Activated CD8-positive, alpha-beta memory T cell treated with anti-CD3 and anti-CD28 coated beads, Interleukin-2, amount 50 U/mL, for 24 hours (primary cell): ENCODE results near the gene MTLN.
"Not testable (repeated sequence)": the region's sequence is repeated elsewhere in the genome, so short reads cannot be mapped to it uniquely, and the experiment has no call there.

Source experiments
- DNase-seq: peaks from one replicate; pipeline ENCODE4 v3.0.0-alpha.2; 2020; ENCODE audit errors: extremely low read depth

The MTLN gene, protein sequence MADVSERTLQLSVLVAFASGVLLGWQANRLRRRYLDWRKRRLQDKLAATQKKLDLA

DNA sequence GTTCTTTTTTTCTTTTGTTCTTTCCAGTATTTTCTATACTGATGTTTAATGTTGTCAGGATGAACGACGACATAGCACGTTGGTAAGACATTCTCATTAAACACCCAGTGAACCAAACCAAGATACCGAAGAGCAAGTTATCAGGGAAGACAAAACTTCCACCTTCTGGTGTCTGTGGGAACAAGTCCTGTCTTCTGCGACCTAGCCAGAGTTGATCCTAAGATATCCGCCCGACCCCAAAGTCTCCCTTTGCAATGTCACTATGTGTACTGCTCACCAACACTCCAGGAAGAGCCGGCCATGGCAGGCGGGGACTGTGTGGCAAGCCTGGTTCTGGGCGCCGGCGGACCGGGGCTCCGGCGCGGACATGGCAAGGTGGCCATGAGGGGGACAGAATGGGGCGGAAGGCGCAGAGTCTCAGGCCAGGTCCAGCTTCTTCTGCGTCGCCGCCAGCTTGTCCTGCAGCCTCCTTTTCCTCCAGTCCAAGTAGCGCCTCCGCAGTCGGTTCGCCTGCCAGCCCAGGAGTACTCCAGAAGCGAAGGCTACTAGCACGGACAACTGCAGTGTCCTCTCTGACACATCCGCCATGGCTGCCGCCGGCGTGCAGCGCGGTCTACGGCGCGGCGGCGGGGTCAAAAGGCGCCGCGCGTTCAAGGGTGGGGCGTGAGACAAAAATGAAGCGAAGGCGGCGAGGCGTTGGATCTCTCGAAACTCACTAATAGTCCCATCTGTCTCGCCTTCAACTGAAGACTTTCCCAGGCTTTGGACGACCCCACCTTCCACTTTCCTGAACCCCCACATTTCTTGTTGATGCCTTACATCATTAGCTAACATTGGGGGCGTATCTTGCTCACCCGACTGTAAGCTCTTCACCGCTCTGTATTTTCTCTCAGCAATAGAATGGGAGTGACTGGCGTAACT is at the start of gene MTLN:
Gene MTLN, minus strand, starts transcription at position 610 of the 921 bp plus-strand sequence. Its CDS starts 22 bp downstream, at position 588.
- no peak for DNase-seq

DNA sequence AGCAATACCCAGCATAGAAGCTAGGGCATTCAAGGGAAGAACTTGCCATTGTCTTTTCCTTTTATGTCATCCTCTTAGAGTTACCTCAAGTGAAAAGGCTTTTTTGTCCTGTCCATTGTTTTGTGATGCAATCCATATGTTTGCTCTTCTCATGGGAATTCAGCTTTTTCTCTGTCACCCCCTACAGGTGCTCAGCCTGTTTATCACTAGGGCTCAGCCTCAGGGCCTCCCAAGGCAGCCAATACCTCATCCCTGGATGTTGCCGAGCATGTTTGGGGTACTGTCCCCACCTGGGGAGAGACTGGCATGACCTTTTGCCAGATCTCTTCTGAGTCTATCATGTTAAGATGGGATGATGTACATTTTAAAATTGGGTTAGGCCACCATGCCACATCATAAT is 49.6 kb upstream of the MTLN start:
- DNase-seq, result not testable (repeated sequence)

DNA sequence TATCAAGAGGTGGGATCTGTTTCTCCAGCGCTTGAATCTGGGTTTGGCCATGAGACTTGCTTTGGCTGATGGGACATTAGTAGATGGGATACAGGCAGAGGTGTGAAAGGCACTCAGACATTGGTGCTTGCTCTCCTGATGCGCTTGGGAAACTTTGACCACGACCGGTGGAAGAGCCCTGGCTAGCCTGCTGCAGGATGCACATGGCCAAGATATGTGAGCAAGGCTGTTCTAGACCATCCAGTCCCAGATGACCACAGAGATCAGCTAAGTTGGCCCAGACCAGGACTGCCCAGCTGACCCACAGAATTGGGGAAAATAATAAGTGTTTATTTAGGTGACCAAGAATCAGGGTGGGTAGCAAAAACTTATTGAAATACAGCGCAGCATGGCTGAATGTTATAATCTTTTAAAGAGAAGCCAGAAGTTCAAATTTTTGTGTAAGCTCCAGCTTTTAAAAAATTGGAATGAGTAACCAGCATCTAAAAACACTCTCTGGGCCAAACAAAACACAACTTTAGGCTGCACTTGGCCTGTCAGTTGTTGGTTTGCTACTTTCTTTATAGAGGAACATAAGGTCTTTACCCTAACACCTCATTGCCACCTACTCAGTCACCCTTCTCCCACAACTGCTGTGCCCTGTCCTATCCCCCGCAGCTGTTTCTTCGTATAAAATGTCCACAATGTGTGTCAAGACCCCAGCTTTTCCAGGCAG is 35.9 kb upstream of the MTLN start:
- not testable (repeated sequence) for DNase-seq

DNA sequence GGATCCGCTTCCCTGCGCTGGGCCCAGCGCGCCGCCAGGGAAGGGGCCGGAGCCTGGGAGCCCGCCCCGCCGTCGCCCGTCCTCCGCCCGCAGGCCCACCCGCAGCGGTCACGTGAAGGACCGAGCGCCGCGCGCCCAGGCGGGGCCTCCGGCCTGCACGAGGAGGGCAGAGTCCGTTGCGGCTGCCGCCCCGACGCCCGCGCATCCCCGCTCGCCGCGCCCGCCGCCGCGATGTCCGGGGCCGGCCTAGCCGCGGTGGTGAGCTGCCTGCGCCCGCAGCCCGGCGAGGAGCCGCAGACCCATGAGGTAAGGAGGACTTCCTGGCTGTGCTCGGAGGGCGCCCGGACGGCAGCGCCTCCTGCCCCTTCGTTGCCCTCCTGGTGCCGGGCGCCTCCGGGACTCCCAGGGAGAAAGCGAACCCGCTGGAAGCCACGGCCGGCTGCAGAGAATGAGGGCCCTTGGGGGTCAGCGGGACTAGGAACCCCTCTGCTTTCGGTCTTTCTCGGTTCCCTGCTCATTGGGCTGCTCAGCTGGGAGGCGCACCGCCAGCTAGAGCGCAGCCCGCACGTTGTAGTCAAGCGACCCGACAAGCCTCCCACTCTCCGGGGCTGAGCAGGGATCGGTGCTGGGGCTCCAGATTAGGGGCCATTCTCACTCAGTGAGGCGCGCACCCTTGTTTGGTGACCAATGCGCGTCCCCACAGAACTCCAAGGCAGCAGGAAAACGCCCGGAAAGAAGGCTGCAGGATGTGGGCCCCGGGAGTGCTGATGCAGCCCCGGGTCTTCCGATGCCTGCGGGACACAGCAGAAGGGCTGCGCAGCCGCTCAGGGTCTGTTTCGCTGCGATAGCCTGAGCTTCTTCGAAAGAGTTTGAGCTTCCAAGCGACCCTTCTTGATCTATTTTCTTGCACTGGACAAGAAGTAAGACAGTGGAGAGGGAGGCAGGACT is 33.4 kb upstream of the MTLN start:
- not testable (repeated sequence) for DNase-seq

- DNase-seq, result not testable (repeated sequence)
Measured at GRCh38 chr2:110243283-110243682, 30.9 kb upstream of the MTLN start.

GRCh38 chr2:110234514-110234913 is 22.2 kb upstream of the MTLN start:
- not testable (repeated sequence) for DNase-seq

GRCh38 chr2:110229886-110230285 is 17.5 kb upstream of the MTLN start:
- DNase-seq, result not testable (repeated sequence)

DNA sequence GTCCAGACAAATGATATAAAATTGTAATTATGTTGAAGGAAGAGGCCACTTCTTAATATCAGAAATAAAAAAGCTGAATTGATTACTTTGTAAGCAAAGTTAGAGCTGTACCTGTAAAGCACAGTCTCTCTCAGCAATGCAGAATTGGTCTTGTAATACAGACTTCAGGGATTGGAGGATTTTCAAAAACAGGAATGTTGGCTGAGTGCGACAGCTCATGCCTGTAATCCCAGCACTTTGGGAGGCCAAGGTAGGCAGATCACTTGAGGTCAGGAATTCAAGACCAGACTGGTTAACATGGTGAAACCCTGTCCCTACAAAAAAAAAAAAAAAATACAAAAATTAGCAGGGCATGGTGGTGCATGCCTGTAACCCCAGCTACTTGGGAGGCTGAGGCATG is 10.3 kb upstream of the MTLN start:
- DNase-seq, result not testable (repeated sequence)

- DNase-seq, result no peak
Measured at GRCh38 chr2:110221938-110222337, 9.6 kb upstream of the MTLN start.

GRCh38 chr2:110220190-110220564 is 7.8 kb upstream of the MTLN start:
- no peak for DNase-seq

DNA sequence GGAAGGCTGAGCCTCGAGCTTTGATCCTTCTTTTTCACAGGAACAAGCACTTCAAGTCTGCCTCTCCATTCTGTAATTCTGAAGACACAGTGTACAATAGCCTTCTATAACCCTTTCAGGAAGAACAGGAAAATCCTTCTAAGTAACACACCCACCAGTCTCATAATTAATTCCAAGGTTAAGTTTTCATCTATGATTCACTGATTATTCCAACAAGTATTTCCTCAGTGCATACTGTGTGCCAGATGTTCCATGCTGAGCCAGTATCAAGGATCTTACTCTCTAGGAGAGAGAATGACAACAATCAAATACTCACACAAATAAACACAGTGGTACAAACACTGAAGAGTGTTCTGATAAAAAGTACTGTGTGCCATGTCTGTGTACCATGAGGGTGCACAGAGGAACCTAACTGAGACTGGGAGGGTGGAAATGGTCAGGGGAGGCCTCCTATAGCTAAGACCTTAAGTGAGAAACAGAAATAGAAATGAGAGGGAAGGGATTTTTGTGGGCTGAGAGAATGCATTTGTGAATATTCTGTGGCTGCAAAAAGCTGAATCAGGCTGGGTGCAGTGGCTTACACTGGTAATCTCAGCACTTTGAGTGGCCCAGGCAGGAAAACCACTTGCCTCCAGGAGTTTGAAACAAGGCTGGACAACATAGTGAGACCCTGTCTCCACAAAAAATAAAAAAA is 7.3 kb upstream of the MTLN start:
- no peak for DNase-seq

- DNase-seq, result not testable (repeated sequence)
Measured at GRCh38 chr2:110218889-110219288, 6.5 kb upstream of the MTLN start.

GRCh38 chr2:110216803-110217202 is 4.5 kb upstream of the MTLN start:
- no peak for DNase-seq

- no peak for DNase-seq
Measured at GRCh38 chr2:110216199-110216598, 3.9 kb upstream of the MTLN start.

GRCh38 chr2:110215566-110216158 is 3.3 kb upstream of the MTLN start:
- DNase-seq, result no peak

DNA sequence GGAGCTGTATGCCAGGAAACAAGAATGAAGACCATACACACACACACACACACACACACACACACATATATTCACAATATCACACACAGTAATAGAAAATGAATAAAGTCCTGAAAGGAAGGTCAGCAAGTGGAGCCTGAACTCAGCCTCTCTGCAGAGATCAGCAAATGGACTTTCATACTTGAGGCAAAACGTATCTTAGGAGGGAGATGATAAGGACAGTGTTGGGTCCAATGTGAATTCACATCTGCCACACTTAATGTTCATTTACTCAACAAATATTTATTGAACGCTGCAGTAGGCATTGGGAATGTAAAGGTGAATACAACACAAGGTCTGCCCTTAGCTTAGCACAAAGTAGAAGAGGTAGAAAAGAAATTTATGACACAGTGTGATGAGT is 2.7 kb upstream of the MTLN start:
- no peak for DNase-seq

DNA sequence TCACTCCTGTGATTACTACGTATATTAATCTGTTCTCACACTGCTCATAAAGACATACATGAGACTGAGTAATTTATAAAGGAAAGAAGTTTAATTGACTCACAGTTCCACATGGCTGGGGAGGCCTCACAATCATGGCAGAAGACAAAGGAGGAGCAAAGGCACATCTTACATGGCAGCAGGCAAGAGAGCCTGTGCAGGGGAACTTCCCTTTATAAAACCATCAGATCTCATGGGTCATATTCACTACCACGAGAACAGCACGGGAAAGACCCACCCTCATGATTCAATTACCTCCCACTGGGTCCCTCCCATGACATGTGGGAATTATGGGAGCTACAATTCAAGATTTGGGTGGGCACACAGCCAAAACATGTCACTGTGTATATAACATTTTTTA is 1.2 kb upstream of the MTLN start:
- DNase-seq, result not testable (repeated sequence)

GRCh38 chr2:110205660-110206455 is 6.5 kb downstream of the MTLN start:
- no peak for DNase-seq
